Motor neuron (in vitro differentiated cells): ENCODE measurements around the gene ASTN2. TPM values are rescaled to one million over a fixed set of nuclear protein-coding genes. Genes with fewer than 3 reads are reported as not detected.

Source experiments
- ATAC-seq, 8 experiments: fragments of 200-7000 bp; cut with Tn5 transposase; replicated peaks in 6 of 8; 2 replicates each; pipeline ENCODE4 v1.8.0; 2021; ENCODE audit warnings: mild to moderate bottlenecking in 8 of 8, moderate library complexity in 8 of 8
- H3K27ac ChIP-seq, 2 donors: fragments of 250-450 bp; sonication (Bioruptor Pico); 2 replicates each; pipeline ENCODE4 v1.9.0; 2021; ENCODE audit warnings: antibody characterized with exemption in 2 of 2, mild to moderate bottlenecking in 2 of 2, moderate library complexity in 1 of 2
- H3K4me1 ChIP-seq, 2 donors: fragments of 250-450 bp; sonication (Bioruptor Pico); replicated peaks in 1 of 2; 2 replicates each; pipeline ENCODE4 v1.6.1; 2021; ENCODE audit warnings: antibody characterized with exemption in 2 of 2, mild to moderate bottlenecking in 2 of 2, moderate library complexity in 1 of 2
- H3K4me3 ChIP-seq, 5 donors: fragments of 250-450 bp; sonication (Bioruptor Pico); 2 replicates each; pipeline ENCODE4 v1.9.0; 2021; ENCODE audit warnings: antibody characterized with exemption in 5 of 5, mild to moderate bottlenecking in 5 of 5, moderate library complexity in 4 of 5
- WGBS, 10 experiments: fragments of 450-650 bp; shearing (Covaris generic); methylation state at CpG; one replicate each; pipeline ENCODE4 v1.0.0; 2022; 5-methylcytosine and 5-hydroxymethylcytosine counted together
- in situ Hi-C, 9 experiments: fragments of 400-800 bp; cut with MboI; loops; one replicate each; pipeline ENCODE4 v1.15.0; 2021; ENCODE audit warnings: low sequenced_read_pairs in 9 of 9, low pct_unique_long_range_greater_than_20kb in 2 of 9; ENCODE audit not compliant: unreplicated experiment in 9 of 9
- total RNA-seq, 8 experiments: library from RNA; unstranded; fragments of 300-600 nt; gene quantifications; 2 replicates each; pipeline versions ENCODE4 v1.2.3 to v1.2.4, GENCODE V29; 2022

The ASTN2 gene
- total RNA-seq, 8 experiments from 2014 or later, result 13.6 to 54.6 (median 17.9) TPM

DNA sequence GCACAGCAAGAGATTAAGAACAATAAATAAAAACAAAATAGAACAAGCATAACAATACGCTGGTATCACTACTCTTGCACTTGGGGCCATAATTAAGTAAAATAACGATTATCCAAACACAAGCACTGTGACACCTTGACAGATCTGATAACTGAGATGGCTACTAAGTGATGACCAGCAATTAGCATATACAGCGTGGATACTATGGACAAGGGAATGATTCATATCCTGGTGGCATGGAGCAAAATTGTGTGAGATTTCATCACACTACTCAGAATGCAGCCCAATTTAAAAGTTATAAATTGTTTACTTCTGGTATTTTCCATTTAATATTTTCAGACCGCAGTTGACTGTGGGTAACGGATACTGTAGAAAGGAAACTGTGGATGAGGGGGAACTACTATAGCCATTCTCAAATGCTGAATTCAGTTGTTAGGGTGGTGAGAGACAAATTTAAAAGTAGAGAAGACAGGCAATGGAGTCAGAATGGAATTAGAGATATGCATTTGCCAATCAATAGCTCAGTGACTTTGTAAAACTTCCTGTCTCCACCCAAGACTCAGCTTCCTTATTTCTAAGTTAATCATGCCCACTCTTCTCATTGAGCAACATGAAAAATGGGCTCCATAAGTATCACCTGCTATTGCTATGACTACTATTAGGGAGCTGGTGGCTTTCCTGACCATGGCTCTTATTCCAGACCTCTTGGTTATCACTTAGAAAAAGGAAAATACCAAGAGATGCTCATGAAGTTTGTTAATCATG is 427.0 kb downstream of the ASTN2 start:
- Histone ChIP-seq H3K27ac (no peak overlapping the region), H3K4me1 (peaks cover 30 to 38% of the 10 kb centered on the region in 2 donors), H3K4me3 (no peak overlapping the region)
- 30 to 93% (median 66%) methylated on average over 1 to 5 of the region's 5 CpGs for WGBS, 10 experiments
- in situ Hi-C loops, result loop anchor here in 1 of 9 experiments (25.0 kb wide), 1 partner anchor 251 kb away; no protein-coding TSS in a partner anchor
- peak in 7 of 8 experiments; percentile 31 to 81 (median 62) for ATAC-seq

GRCh38 chr9:116986015-116986414 is 428.8 kb downstream of the ASTN2 start:
- no peak overlapping the region for H3K4me3 ChIP-seq
- 0 to 54% (median 17%) methylated on average over 1 to 2 of the region's 7 CpGs; no CpG with 5 or more reads in 7 of the 10 experiments for WGBS, 10 experiments
- peaks cover 22 to 40% of the 10 kb centered on the region in 2 donors for H3K4me1 ChIP-seq
- in situ Hi-C loops, result loop anchor here in 1 of 9 experiments (25.0 kb wide), 1 partner anchor 249 kb away; no protein-coding TSS in a partner anchor
- ATAC-seq, result peak in 4 of 8 experiments; percentile 2 to 25 (median 16)
- peak overlapping the region in 1 of 2 donors; percentile 62 for H3K27ac ChIP-seq

GRCh38 chr9:116985596-116985995 is 429.3 kb downstream of the ASTN2 start:
- 20 to 100% (median 69%) methylated on average over 1 to 3 of the region's 4 CpGs; no CpG with 5 or more reads in 4 of the 10 experiments for WGBS, 10 experiments
- in situ Hi-C loops, result loop anchor here in 1 of 9 experiments (25.0 kb wide), 1 partner anchor 248 kb away; no protein-coding TSS in a partner anchor
- Histone ChIP-seq H3K4me1 (peaks cover 24 to 42% of the 10 kb centered on the region in 2 donors), H3K4me3 (no peak overlapping the region), H3K27ac (peak overlapping the region; percentile 56 to 62)
- ATAC-seq, result peak in 5 of 8 experiments; percentile 30 to 54 (median 52)

GRCh38 chr9:116984111-116984510 is 430.7 kb downstream of the ASTN2 start:
- Histone ChIP-seq H3K4me1 (peaks cover 39 to 57% of the 10 kb centered on the region in 2 donors), H3K4me3 (no peak overlapping the region), H3K27ac (no peak overlapping the region)
- in situ Hi-C loops, result loop anchor here in 1 of 9 experiments (25.0 kb wide), 1 partner anchor 247 kb away; no protein-coding TSS in a partner anchor
- 10 to 100% (median 67%) methylated on average over 1 to 2 of the region's 2 CpGs; no CpG with 5 or more reads in 1 of the 10 experiments for WGBS, 10 experiments
- ATAC-seq, result no peak

- H3K27ac ChIP-seq, result no peak overlapping the region
- peak in 5 of 8 experiments; percentile 31 to 75 (median 74) for ATAC-seq
- no peak overlapping the region for H3K4me3 ChIP-seq
- in situ Hi-C loops, result loop anchor here in 1 of 9 experiments (25.0 kb wide), 1 partner anchor 243 kb away; no protein-coding TSS in a partner anchor
- H3K4me1 ChIP-seq, result peaks cover 32 to 48% of the 10 kb centered on the region in 2 donors
Measured at GRCh38 chr9:116980582-116981120, 434.2 kb downstream of the ASTN2 start.

DNA sequence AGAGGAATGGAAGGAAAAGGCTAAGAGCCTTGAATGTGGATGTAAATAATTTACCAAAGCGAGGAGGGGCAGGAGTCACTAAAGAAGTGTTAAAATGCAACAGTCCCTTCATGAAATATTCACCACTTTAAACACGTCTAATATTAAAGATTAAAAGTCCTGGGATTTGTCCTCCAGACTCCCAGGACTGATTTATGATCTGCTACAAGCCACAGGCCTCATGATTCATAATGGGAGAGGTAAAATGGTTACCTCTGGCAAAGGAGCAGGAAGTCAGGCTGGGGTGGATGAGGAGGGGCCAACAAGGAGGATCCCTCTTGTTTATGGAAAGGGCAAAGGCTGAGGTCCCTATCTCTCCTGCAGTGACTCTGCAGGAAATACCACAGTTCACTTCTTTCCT is 435.4 kb downstream of the ASTN2 start:
- peaks cover 23 to 39% of the 10 kb centered on the region in 2 donors for H3K4me1 ChIP-seq
- ATAC-seq, result peak in 7 of 8 experiments; percentile 31 to 79 (median 76)
- no peak overlapping the region for H3K27ac ChIP-seq
- WGBS, 10 experiments, result 0 to 60% (median 40%) methylated on average over 1 to 2 of the region's 2 CpGs; no CpG with 5 or more reads in 3 of the 10 experiments
- in situ Hi-C loops, result loop anchor here in 1 of 9 experiments (25.0 kb wide), 1 partner anchor 242 kb away; no protein-coding TSS in a partner anchor
- no peak overlapping the region for H3K4me3 ChIP-seq

DNA sequence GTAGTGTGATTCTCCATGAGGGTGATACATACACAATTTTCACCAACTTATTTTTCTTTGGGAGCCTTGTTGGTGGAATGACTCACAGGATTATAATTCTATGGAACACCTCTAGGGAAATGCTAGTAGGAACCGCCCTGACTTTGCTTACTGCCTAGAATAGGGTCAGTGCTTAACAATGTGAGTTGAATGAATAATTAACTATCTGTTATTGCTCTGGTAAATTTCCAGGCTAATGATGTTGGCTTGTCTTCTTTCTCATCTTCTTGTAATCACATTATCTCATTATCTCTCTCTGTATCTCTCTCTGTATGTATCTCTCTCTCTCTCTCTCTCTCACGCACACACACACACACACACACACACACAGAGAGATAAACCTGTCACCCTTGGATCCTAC is 436.7 kb downstream of the ASTN2 start:
- in situ Hi-C loops, result loop anchor here in 1 of 9 experiments (25.0 kb wide), 1 partner anchor 241 kb away; no protein-coding TSS in a partner anchor
- ATAC-seq, result peak in 3 of 8 experiments; percentile 26 to 79 (median 43)

GRCh38 chr9:116975126-116975525 is 439.7 kb downstream of the ASTN2 start:
- in situ Hi-C loops, result loop anchor here in 1 of 9 experiments (25.0 kb wide), 1 partner anchor 238 kb away; no protein-coding TSS in a partner anchor

More for the DNA sequence above, 436.7 kb downstream of the ASTN2 start:
- Histone ChIP-seq H3K27ac (no peak overlapping the region), H3K4me3 (no peak overlapping the region), H3K4me1 (peaks cover 23 to 39% of the 10 kb centered on the region in 2 donors)
- WGBS, 10 experiments, result 20 to 86% (median 59%) methylated on average over 1 to 2 of the region's 2 CpGs; no CpG with 5 or more reads in 1 of the 10 experiments

DNA sequence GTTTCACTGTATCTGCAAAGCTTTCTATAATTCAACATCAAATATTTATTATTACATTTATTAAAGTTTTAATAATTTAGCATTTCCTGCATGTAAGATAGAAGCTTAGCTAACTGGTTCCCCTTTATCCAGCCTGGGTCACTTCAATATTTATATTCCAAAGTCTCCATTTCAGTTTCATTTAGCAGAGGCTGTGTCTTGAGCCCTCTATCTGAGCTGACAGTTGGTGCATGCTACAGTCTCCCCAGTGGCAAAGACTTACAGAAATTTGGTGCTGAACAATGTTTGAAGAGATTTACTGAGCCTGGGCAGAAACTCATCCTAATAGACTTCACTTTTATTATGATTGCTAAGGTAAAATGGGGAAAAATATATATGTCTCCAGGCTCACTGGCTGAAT is 448.7 kb downstream of the ASTN2 start:
- H3K4me3 ChIP-seq, result no peak overlapping the region
- in situ Hi-C loops, result no loop called here
- no peak overlapping the region for H3K27ac ChIP-seq
- H3K4me1 ChIP-seq, result peaks cover under 1 to 16% of the 10 kb centered on the region in 2 donors
- no peak for ATAC-seq

More at GRCh38 chr9:116975126-116975525, 439.7 kb downstream of the ASTN2 start:
- H3K27ac ChIP-seq, result no peak overlapping the region
- WGBS, 10 experiments, result 53 to 89% (median 80%) methylated on average over 1 to 4 of the region's 4 CpGs; no CpG with 5 or more reads in 5 of the 10 experiments
- H3K4me3 ChIP-seq, result no peak overlapping the region
- peaks cover 18 to 40% of the 10 kb centered on the region in 2 donors for H3K4me1 ChIP-seq
- ATAC-seq, result no peak

GRCh38 chr9:116964258-116964657 is 450.6 kb downstream of the ASTN2 start:
- Histone ChIP-seq H3K27ac (no peak overlapping the region), H3K4me3 (no peak overlapping the region), H3K4me1 (peaks cover 14 to 20% of the 10 kb centered on the region in 2 donors)
- in situ Hi-C loops, result no loop called here
- no peak for ATAC-seq
- WGBS, 10 experiments, result 20 to 100% (median 92%) methylated on average over 1 to 6 of the region's 11 CpGs

- 0 to 30% (median 7%) methylated on average over 3 to 13 of the region's 16 CpGs; no CpG with 5 or more reads in 4 of the 10 experiments for WGBS, 10 experiments
- Histone ChIP-seq H3K4me1 (peaks cover 18 to 23% of the 10 kb centered on the region in 2 donors), H3K4me3 (peak overlapping the region in 3 of 5 donors; percentile 0 to 9 (median 4)), H3K27ac (peak overlapping the region in 1 of 2 donors; percentile 11)
- peak in 6 of 8 experiments; percentile 43 to 99 (median 98) for ATAC-seq
- in situ Hi-C loops, result no loop called here
Measured at GRCh38 chr9:116959809-116960208, 455.0 kb downstream of the ASTN2 start.

DNA sequence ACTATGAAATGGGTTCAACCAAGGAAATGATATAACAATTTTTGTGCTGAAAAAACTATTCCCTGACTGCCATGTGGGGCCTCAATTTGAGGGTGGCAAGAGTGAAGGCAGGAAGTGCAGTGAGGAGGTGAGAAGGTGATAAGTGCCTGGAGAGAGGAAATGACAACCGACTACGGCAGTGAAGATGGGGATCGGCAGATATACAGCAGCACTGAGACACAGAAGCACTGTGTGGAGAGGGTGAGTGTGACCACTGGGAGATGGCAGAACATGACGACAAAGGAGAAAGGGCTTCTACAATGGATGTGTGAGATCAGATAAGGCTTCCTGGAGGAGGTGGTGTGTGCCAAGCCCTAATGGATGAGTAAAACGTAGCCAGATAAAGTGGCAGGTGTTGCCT is 456.0 kb downstream of the ASTN2 start:
- 54 to 100% (median 84%) methylated on average over 1 to 5 of the region's 5 CpGs; no CpG with 5 or more reads in 3 of the 10 experiments for WGBS, 10 experiments
- Histone ChIP-seq H3K4me3 (no peak overlapping the region), H3K4me1 (peaks cover 18 to 23% of the 10 kb centered on the region in 2 donors), H3K27ac (peak overlapping the region in 1 of 2 donors; percentile 2)
- no peak for ATAC-seq
- in situ Hi-C loops, result no loop called here
